CD14-positive monocyte (primary cell): ENCODE measurements around the gene RPS27L. TPM values are rescaled to one million over a fixed set of nuclear protein-coding genes. Genes with fewer than 3 reads are reported as not detected.

Source experiments
- DNase-seq, 3 donors: peaks; one replicate each; pipeline ENCODE4 v3.0.0-alpha.2; 2011 to 2022
- H2AFZ ChIP-seq: 2 replicates; pipeline ENCODE4 v1.6.0; 2012; ENCODE audit warnings: mild to moderate bottlenecking, low read depth, low read length, inconsistent platforms; ENCODE audit not compliant: insufficient read depth, poor library complexity, severe bottlenecking
- H3K27ac ChIP-seq, 2 donors: 1 replicate in 1 of 2; 2 replicates in 1 of 2; pipeline ENCODE4 v1.5.1; 2012 to 2013; ENCODE audit warnings: low read length in 2 of 2, control low read depth in 1 of 2, inconsistent platforms in 1 of 2, low read depth in 1 of 2, mild to moderate bottlenecking in 1 of 2
- H3K27me3 ChIP-seq, 2 donors: one replicate each; pipeline versions ENCODE4 v1.6.0 to v1.6.1; 2011 to 2013; ENCODE audit warnings: low read length in 2 of 2; ENCODE audit not compliant: control insufficient read depth in 2 of 2, insufficient read depth in 2 of 2
- H3K36me3 ChIP-seq, 2 donors: replicated peaks in 1 of 2; 1 replicate in 1 of 2; 2 replicates in 1 of 2; pipeline versions ENCODE4 v1.5.1 to v1.6.1; 2012 to 2013; ENCODE audit warnings: low read length in 2 of 2, control low read depth in 1 of 2, inconsistent platforms in 1 of 2, mild to moderate bottlenecking in 1 of 2; ENCODE audit not compliant: insufficient read depth in 2 of 2, control insufficient read depth in 1 of 2
- H3K4me1 ChIP-seq, 2 donors: 1 replicate in 1 of 2; 2 replicates in 1 of 2; pipeline versions ENCODE4 v1.5.1 to v1.6.1; 2012 to 2013; ENCODE audit warnings: low read length in 2 of 2, control low read depth in 1 of 2, inconsistent platforms in 1 of 2, mild to moderate bottlenecking in 1 of 2, moderate library complexity in 1 of 2; ENCODE audit not compliant: insufficient read depth in 2 of 2, control insufficient read depth in 1 of 2
- H3K4me2 ChIP-seq: replicated peaks from 2 replicates; pipeline ENCODE3; 2012; ENCODE audit warnings: low read length, moderate library complexity, mild to moderate bottlenecking; ENCODE audit not compliant: poor library complexity, severe bottlenecking; ENCODE audit errors: extremely low read depth
- H3K4me3 ChIP-seq, 3 experiments: fragments of 200-600 bp in 1 of 3; sonication (generic) in 1 of 3; replicated peaks in 1 of 3; 1 replicate in 2 of 3; 2 replicates in 1 of 3; pipeline ENCODE4 v1.5.1; 2011 to 2013; ENCODE audit warnings: low read length in 3 of 3, mild to moderate bottlenecking in 3 of 3, control low read depth in 2 of 3, low read depth in 2 of 3, inconsistent platforms in 1 of 3, moderate library complexity in 1 of 3
- H3K79me2 ChIP-seq: 2 replicates; pipeline ENCODE4 v1.6.0; 2012; ENCODE audit warnings: mild to moderate bottlenecking, control low read depth, inconsistent platforms, low read length, moderate library complexity; ENCODE audit not compliant: insufficient read depth
- H3K9ac ChIP-seq: 2 replicates; pipeline ENCODE4 v1.6.0; 2017; ENCODE audit warnings: low read length, mild to moderate bottlenecking; ENCODE audit not compliant: insufficient read depth, poor library complexity, severe bottlenecking
- H3K9me3 ChIP-seq, 2 donors: replicated peaks in 1 of 2; 1 replicate in 1 of 2; 2 replicates in 1 of 2; pipeline versions ENCODE4 v1.5.1 to v1.6.1; 2012 to 2013; ENCODE audit warnings: low read length in 2 of 2, control low read depth in 1 of 2; ENCODE audit not compliant: control insufficient read depth in 1 of 2, insufficient read depth in 1 of 2
- H4K20me1 ChIP-seq: 2 replicates; pipeline ENCODE4 v1.6.0; 2012; ENCODE audit warnings: mild to moderate bottlenecking, low read length, control low read depth, moderate library complexity; ENCODE audit not compliant: insufficient read depth
- H3K27ac Mint-ChIP-seq, 7 donors: one replicate each; pipeline ENCODE4 v1.8.0; 2020; ENCODE audit warnings: mild to moderate bottlenecking in 7 of 7, mixed read lengths in 7 of 7, moderate library complexity in 6 of 7, inconsistent platforms in 2 of 7
- H3K27me3 Mint-ChIP-seq, 3 donors: one replicate each; pipeline ENCODE4 v1.8.0; 2021 to 2022; ENCODE audit warnings: low read depth in 3 of 3, mild to moderate bottlenecking in 3 of 3, mixed read lengths in 3 of 3, moderate library complexity in 3 of 3, inconsistent platforms in 1 of 3
- H3K36me3 Mint-ChIP-seq, 2 donors: one replicate each; pipeline ENCODE4 v1.8.0; 2020; ENCODE audit warnings: mixed read lengths in 2 of 2, inconsistent platforms in 1 of 2, mild to moderate bottlenecking in 1 of 2
- H3K4me1 Mint-ChIP-seq: one replicate; pipeline ENCODE4 v1.8.0; 2020; ENCODE audit warnings: mild to moderate bottlenecking, mixed read lengths
- H3K4me3 Mint-ChIP-seq, 2 donors: one replicate each; pipeline ENCODE4 v1.8.0; 2020; ENCODE audit warnings: mild to moderate bottlenecking in 2 of 2, mixed read lengths in 2 of 2, moderate library complexity in 1 of 2
- H3K9me3 Mint-ChIP-seq, 7 donors: one replicate each; pipeline ENCODE4 v1.8.0; 2020 to 2022; ENCODE audit warnings: mixed read lengths in 7 of 7, mild to moderate bottlenecking in 6 of 7, moderate library complexity in 6 of 7, inconsistent platforms in 2 of 7
- CTCF ChIP-seq: fragments of 200-600 bp; IDR thresholded peaks from one replicate; pipeline ENCODE4 v1.8.0; 2022; ENCODE audit warnings: antibody characterized with exemption, mild to moderate bottlenecking
- WGBS: methylation state at CpG from one replicate; pipeline ENCODE4 v1.1.5; 2013; ENCODE audit warnings: missing lambda C conversion rate; ENCODE audit not compliant: insufficient coverage; 5-methylcytosine and 5-hydroxymethylcytosine counted together
- intact Hi-C, 2 donors: fragments of 100-400 bp; cut with micrococcal nuclease; formaldehyde crosslinking; loops; one replicate each; pipeline versions ENCODE4 v1.15.0 to v1.15.1; 2023
- polyA plus RNA-seq, 3 donors: library from polyadenylated mRNA; depleted of rRNA in 1 of 3; unstranded in 2 of 3; stranded (reverse) in 1 of 3; fragments of 300-500 nt in 2 of 3; fragments of >200 nt in 1 of 3; fragmentation: Illumina TruSeq in 2 of 3; gene quantifications; 1 replicate in 2 of 3; 2 replicates in 1 of 3; pipeline ENCODE4 v1.2.3, GENCODE V29; 2012 to 2021

RPS27L gene
- polyA plus RNA-seq, 3 donors, result 16.1 to 196 (median 178) TPM

- no peak for TF ChIP-seq CTCF
- Histone ChIP-seq H3K4me3 (no peak overlapping the region), H3K79me2 (peaks cover 50% of the 10 kb centered on the region), H3K27ac (peak overlapping the region; percentile 57 to 99), H2AFZ (no peak overlapping the region), H3K4me2 (no peak overlapping the region), H3K36me3 (peaks cover 43 to 44% of the 10 kb centered on the region in 2 donors), H3K9ac (no peak overlapping the region), H3K9me3 (no peaks in the 10 kb centered on the region), H3K27me3 (no peaks in the 10 kb centered on the region), H4K20me1 (peaks cover 27% of the 10 kb centered on the region), H3K4me1 (peaks cover 21 to 27% of the 10 kb centered on the region in 2 donors)
- Mint-ChIP-seq H3K36me3 (peaks cover 47 to 55% of the 10 kb centered on the region in 2 donors), H3K9me3 (peaks cover 0 to 3% (median 0%) of the 10 kb centered on the region in 7 donors), H3K27me3 (no peaks in the 10 kb centered on the region), H3K27ac (peak overlapping the region; percentile 86 to 99 (median 90)), H3K4me1 (peaks cover 28% of the 10 kb centered on the region), H3K4me3 (no peak overlapping the region)
- no CpG with 5 or more reads among the region's 2 CpGs for WGBS
- intact Hi-C loops, result no loop called here
- DNase-seq, result peak in 2 of 3 donors; percentile 46 to 61
These were observed 22.9 kb downstream of the RPS27L start for GRCh38 chr15:63134245-63134985.

- no peak overlapping the region for H3K4me3 Mint-ChIP-seq
- Histone ChIP-seq H2AFZ (no peak overlapping the region), H3K27ac (peak overlapping the region in 1 of 2 donors; percentile 99), H3K4me2 (no peak overlapping the region), H3K4me3 (no peak overlapping the region), H3K9me3 (no peaks in the 10 kb centered on the region), H3K9ac (no peak overlapping the region), H3K27me3 (no peaks in the 10 kb centered on the region), H3K4me1 (peaks cover 21 to 27% of the 10 kb centered on the region in 2 donors), H3K79me2 (peaks cover 56% of the 10 kb centered on the region), H4K20me1 (peaks cover 33% of the 10 kb centered on the region), H3K36me3 (peaks cover 49 to 51% of the 10 kb centered on the region in 2 donors)
- peak overlapping the region in 6 of 7 donors; percentile 66 to 99 (median 94) for H3K27ac Mint-ChIP-seq
- DNase-seq, result no peak
- no peaks in the 10 kb centered on the region for H3K27me3 Mint-ChIP-seq
- WGBS, result no CpG with 5 or more reads among the region's 1 CpG
- peaks cover 53 to 61% of the 10 kb centered on the region in 2 donors for H3K36me3 Mint-ChIP-seq
- peaks cover 28% of the 10 kb centered on the region for H3K4me1 Mint-ChIP-seq
- no peak for TF ChIP-seq CTCF
- intact Hi-C loops, result no loop called here
- H3K9me3 Mint-ChIP-seq, result peaks cover 0 to 3% (median 0%) of the 10 kb centered on the region in 7 donors
These were observed 23.5 kb downstream of the RPS27L start for GRCh38 chr15:63133786-63134185.
